C4-2B (cell line): ENCODE measurements around the gene GALNT10.

ENCODE experiments used
- CTCF ChIP-seq: fragments of 450-650 bp; conservative IDR thresholded peaks from 2 replicates; pipeline ENCODE4 v1.5.1; 2017; ENCODE audit warnings: mild to moderate bottlenecking
- ZFX ChIP-seq: fragments of 450-650 bp; IDR thresholded peaks from 2 replicates; pipeline ENCODE4 v1.6.1; 2017

- TF ChIP-seq CTCF: no peak
- TF ChIP-seq ZFX: no peak
These were observed 182.1 kb downstream of the GALNT10 start for GRCh38 chr5:154372661-154373060.
